HG02678 (cell line): ENCODE results near the gene EFNA5.
A peak's percentile ranks its signal among the peaks of the same experiment; 100 is the strongest.

Experiments
- ATAC-seq: cut with Tn5 transposase; IDR thresholded peaks from one replicate; pipeline ENCODE4 v1.9.1; 2021; ENCODE audit warnings: mild to moderate bottlenecking, moderate library complexity; ENCODE audit not compliant: unreplicated experiment

Gene EFNA5

DNA sequence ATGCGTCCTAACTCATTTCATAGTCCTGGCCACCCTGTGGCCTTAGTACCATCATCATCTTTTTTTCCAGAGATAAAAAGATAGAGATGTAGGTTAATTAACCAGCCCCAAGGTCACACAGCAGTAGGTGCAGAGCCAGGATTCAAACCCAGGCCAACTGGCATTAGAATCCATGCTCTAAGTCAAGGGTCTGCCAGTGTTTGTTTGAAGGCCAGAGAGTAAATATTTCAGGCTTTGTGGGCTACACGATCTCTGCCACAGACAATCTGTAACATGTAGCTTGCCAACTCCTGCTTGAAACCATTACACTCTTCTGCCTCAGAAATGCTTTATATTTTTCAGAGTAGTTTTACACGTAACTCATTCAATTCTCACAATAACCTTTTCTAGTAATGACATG, 119.6 kb downstream of the EFNA5 start:
- no peak for ATAC-seq

DNA sequence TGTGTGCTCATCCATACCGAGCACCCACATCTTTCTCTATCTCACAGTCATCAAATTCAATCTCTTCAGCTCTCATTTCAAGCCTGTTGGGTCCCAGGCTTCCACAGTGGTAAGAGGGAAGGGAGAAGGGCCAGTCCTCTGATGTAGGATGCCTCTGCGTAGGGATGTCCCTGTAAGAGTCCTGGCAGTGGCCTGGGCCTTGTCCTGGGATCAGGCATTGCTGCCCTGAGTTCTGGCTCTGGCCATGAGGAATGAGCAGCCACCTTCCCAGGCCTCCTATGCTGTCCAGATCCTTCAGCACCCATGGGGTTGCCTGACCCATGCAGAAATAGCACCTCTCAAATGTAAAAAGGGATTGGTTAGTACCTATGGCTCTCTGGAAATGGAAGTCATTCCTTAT, 121.2 kb downstream of the EFNA5 start:
- ATAC-seq: no peak

DNA sequence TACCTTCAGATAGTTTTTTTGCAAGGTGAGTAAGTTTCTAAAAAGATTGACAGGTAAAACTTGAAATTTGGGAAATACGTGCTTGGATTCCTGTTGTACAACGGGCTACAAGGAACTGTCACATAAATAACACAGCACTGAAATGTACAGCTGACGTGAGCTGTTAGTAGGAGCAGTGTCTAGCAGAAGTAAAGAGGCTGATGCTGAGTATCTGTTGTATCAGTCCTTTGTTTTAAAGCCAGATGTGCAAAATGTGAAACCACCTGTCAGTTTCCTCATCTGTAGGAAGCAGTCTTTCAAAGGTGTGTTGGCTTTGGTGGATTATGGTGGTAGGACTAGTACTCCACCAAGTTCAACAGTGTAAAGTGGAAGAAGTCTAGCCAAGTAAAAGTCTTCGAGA, 122.3 kb downstream of the EFNA5 start:
- ATAC-seq: no peak

DNA sequence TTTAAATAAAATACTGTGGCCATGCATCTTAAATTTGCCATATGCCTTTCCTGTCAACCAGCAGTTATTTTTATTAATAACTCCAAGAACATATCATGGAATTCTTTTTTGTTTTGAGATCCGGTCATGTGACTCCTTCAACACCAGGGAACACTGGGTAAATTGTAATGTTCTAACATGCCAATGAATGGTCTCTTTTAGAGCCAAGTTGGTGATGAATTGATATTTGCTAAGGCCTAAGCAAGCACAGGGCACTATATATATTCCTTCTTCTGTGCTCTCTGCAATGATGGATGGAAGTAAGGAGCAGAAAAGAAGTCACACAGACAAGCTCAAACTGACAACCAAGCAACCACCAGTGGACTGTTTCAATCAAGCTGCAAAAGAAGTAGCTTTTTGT, 124.0 kb downstream of the EFNA5 start:
- ATAC-seq: no peak

DNA sequence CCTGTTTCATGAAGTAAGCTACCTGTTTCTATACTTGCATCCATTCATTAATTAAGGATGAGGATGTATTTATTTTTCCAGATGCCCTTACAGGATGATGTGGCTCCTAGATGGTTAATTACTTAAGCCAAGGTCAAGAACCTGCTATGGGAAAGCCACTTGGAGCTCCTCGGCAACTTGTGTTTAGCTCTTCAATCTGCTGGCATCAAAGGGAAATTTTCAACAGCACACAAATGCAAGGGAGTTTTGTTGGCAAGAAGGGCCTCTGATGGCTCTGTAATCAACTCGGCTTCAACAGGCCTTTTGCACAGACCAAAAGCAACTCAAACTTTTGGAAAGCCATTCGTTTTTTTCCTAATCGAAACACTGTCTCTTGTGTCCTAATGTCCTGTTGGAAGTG, 125.3 kb downstream of the EFNA5 start:
- ATAC-seq: no peak

DNA sequence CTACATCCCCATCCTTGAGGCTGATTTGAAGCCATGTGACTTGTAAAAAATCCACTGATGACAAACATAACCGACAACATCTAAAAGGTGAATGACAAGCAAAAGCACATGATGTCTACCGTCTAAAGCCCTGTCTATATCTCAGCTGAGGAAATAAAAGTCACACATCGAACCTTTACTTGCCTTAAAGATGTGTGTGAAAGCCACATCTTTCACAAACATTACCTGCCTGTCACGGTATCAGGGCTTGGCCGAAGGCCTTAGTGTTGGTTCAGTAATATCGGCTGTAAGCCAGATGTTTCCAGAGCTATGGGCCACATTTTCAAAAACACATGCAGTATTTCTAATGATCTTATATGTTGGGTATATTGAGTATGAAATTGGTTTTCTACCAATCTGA, 125.8 kb downstream of the EFNA5 start:
- no peak for ATAC-seq

DNA sequence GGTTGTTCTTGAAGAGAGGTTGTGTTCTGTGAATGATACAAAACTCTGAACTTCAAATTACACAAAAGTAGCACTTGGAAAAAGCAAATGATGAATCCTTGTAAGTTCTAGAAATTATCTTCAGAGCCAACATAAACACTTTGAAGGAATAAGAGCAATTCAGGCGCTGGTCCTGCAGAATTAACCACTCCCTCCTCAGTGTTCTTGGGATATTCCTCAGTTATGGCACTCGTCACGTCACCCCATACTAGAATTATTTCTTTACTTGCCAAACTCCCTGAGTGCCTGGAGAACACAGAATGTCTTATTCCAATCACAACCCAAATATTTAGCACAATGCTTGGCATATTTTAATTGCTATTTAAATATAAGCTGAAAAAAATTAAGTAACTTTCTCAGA, 126.3 kb downstream of the EFNA5 start:
- ATAC-seq: no peak

DNA sequence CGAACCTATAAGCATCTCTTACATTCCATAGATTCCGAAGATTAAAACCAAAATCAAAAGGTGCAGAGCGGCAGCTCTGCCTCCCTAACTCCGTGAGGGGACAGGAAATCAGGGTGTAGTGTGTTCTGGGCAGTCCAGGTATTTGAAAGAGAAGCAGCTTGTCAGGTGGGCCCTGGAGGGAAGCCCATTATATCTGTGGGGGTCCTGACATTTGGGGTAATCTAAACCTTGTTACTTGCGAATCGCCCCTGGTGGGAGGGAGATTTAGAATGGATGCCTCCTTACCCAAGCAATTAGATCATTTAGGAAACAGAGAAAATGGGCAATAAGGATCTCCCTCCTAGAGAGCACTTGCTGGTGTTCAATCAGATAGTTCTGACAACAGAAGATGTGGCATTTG, 126.9 kb downstream of the EFNA5 start:
- no peak for ATAC-seq

DNA sequence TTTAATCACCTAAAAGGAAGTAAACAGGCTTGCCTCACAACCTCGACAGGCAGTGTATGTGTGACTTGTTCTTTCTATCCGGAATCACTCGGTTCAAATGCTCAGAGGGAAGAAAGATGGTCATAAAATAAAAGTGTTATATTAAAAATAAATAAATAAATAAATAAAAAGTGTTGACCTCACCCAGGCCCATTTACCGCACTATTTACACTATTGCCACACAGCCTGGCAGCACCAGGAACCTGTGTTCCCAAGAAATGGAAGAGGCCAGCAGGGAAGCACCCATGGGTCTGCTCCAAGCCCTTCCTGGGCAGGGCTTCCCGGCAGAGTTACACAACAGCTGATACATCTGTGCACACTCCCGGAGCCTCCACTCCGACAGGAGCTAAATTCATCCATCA, 127.9 kb downstream of the EFNA5 start:
- ATAC-seq: no peak

DNA sequence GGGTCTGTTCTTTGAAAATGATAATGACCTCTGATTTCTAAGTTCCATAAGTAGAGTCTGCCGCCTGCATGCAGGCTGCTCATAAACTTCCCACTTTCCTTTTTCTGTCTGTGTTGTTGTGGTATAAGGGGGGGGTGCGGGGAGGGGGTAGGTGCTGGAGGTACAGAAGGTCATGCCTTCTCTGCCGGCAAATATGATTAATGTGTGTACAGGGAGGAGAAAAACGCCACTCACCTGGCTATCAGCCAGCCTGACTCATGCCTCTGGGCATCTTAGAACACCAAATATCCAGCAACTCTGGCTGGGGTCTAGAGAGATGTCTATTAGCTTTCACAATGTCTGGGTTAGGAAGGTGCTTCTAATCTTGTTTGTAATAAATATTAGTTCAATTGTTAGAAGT, 128.3 kb downstream of the EFNA5 start:
- ATAC-seq: no peak

DNA sequence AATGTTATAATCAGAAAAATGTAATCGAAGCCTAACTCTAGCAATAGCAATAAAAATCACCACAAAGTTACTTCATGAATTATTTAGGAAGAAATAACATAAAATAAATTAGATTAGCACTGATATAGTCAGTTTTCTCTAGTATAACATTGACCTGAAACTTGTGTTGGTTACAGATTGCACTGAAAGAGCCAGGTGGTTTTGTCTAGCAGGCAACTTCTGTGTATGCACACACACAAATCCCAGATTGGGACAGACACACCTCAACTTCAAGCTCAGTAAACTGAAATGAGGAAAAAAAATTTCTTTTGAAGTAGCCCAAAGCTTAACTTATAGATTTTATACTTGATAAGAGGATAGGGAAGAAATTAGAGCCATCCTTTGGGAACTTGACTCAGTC, 129.3 kb downstream of the EFNA5 start:
- ATAC-seq: peak; percentile 64

DNA sequence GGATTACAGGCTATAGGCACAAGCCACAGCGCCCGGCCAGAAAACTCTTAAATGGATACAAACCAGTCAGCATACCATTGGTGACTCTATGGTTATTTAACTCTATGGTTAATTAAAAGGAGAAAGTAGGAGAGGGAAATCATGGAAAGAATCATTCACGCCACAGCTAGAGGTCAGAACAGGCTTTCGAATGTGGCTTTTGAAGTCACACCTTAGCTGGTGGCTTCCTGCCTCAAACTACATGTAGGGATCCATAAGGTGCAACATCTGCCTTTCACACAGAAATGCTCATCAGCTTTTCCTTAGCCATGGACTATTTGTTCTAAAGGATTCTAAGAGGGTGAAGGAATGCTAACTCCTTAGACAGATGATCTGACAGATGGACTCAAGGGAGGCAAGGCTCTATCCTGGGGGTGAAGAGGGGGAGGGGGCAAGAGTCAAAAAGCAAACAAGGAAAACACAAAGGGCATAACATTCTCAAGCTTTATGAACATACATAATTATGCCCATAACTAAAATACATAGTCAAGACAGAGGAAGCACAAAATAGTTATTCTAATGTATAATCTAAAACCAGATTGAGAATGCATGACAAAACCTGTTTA, 130.9 kb downstream of the EFNA5 start:
- no peak for ATAC-seq

DNA sequence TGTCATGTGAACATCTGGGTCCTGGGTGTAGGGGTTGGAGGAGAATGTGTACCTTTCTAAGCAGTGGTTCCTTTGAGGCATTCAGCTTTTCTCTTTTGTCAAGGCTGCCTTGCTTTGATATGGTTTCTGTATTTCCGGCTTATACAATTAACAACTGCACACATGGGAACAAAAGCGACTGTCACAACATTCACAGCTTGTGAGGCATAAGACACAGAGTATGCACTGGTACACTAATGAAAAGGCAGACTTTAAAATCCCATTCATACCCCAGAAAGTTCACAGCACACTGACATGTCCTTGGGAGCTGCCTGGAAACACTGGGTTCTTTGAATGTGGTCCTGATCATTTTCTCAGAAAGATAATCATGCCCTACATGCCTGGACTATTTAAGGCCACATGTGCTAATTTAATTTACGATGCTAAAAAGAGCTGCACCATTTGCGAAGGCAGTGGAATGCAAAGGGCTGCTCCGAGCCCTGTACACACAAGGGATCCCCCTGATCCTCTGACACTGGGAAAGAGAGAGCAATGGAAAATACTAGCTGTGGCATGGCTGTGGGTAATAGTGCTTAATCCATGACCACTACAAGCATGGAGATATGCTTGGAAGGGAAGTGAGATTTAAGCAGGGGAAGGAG, 131.8 kb downstream of the EFNA5 start:
- no peak for ATAC-seq

DNA sequence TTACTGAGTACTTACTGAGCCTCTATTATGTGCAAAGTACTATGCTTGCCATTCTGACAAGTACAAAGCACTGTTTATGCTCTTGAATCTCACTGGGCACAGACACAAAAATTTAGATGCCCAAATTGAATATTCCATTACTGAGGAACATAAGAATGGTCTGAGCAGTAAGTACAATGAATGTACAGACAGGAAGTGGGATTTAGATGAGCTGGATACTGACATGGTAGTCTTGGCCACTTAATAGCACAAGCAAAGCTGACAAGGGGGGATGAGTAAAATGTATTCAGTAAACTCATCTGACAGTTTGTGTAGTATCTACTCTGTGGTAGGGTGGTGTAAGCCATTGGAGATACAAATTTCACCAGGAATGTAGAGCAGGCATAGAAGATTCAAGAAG, 132.4 kb downstream of the EFNA5 start:
- no peak for ATAC-seq

DNA sequence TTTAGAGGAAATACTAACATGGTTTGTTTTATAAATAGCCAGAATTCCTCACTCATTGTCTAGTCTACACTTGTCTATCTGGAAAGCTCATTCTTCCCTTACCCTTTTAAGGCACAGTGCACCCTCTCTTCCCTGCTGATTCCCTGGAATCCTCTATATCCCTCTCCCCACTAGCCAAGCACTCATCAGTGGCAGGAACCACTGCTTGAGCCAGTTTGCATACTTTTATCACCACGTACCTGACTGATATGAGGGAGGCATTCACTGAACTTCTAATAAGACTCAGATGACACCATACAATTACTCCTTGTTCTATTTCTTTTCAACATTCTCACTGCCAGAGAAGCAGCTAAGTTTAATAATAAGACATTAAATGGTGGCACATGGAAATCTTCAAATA, 134.9 kb downstream of the EFNA5 start:
- ATAC-seq: no peak

DNA sequence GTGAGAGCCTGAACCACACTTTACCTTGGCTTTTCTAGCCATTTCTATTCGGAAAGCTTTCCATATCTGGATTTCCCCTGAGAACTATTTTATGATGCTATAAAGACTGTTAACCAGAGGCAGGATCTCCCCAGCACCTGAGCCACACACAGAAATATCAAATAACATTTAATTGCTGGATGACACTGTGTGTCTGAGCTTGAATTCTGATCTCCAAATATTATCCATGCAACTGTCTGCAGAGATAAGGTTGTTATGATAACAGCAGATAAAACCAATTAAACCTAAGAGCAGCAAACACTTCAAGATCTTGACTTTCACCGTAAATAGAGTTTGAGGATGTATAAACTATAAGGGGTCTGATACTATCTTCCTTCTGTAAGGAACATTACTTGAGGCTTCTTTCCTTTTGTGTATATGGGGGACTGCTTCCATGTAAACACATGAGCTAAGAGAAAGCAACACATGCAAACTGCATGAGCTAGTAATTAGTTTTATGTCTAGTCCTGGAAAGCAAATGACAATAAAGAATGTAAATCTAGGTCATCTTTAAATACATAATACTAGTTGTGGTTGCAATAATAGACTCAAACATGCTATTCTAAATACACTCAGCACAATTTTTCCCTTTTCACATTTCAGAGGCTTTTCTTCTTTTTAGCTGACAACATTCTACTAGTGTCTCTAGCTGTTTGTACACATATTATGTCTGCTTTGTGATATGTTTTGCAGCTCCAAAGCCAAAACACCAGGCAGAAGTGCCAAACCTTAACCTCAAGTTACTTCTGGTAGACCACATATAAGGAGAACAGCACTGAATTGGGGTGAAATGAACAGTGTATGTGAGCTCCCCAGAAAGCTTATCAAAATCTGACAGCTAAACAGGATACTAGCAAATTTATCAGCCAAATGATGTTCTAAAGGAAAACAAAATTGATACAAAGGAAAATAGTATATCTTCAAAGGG, 136.5 kb downstream of the EFNA5 start:
- ATAC-seq: no peak

DNA sequence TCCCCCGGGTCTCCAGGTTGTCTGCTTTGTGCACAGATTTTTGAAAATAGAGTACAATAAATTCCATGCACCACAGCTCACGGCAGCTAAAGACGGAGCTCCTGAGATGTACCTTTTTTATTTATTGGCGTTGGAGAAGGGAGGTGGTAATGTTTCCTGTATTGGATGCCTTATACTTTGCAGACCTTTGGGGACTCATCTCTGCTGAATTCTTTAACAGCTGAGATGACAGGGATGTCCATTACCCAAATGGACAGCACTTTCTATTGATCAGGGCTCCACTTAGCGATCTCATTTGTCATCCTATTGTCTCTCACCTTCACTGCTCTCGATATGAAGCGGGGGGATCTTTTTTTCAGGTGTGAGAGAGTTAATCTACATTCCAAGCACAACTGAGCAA, 137.8 kb downstream of the EFNA5 start:
- ATAC-seq: no peak

DNA sequence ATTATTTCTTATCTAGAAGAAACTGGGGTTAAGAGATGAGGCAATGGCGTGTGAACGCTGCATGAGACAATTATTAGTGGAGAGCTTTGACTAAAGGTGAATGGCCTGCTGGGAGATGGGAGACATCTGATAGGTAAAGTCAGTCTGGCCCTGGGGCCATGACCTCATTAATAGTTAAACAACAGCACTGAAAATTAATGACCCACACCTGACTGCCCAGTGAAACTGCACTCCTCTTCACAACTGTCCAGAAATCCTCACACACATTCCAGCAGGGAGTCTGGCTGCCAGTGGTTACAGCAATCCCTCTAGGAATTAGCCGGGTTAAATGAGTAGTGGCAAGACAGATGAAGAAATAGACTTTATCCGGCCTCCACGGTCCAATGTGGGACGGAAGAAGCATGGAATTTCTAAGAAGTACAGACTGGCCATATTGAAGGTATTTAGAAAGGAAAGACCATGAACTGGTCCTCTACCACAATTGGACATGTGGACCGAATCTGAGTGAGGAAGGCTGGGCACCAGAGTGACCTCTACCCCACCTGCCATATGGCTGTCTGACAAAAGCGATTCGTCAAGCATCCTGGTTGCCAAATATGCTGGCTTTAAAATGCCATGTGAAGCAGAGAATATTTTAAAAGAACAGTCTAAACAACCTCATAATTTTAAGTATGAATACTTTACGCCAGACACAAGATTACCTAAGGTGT, 138.4 kb downstream of the EFNA5 start:
- no peak for ATAC-seq

DNA sequence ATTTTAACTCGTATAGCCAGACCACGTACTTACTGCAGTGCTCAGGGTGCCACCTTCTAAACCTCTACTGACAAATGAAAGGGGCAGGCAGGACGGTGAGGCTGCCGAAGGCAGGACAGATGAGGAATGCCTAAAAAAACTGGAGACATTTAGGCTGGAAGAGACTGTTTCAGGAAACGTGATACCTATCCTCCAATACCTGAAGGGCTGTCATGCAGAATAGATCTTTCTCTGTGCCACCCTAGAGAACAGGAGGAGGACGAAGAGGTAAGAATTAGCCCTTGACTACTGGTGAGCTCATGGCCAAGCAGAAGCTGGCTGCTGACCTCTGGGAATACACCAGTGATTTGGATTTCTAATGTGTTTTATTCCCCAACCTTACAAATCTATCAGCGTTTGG, 139.4 kb downstream of the EFNA5 start:
- no peak for ATAC-seq

DNA sequence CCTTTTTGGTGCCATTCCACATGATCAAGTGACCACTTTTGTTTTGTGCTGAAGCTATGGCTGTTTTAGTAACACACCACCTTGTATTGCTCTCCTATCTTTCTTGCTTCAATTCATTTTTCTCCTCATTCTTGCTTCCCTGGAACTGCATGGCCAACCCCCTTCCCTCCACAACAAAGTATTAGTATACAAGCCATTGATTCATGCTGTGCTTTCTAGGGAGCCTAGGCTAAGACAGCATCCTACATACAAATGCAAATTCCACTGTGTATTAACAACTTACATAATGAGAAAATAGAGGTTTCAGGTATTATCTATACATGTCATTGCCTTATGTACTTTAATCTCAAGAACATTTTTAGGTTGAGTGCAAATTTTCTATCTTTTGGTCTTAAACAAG, 141.1 kb downstream of the EFNA5 start:
- ATAC-seq: no peak

DNA sequence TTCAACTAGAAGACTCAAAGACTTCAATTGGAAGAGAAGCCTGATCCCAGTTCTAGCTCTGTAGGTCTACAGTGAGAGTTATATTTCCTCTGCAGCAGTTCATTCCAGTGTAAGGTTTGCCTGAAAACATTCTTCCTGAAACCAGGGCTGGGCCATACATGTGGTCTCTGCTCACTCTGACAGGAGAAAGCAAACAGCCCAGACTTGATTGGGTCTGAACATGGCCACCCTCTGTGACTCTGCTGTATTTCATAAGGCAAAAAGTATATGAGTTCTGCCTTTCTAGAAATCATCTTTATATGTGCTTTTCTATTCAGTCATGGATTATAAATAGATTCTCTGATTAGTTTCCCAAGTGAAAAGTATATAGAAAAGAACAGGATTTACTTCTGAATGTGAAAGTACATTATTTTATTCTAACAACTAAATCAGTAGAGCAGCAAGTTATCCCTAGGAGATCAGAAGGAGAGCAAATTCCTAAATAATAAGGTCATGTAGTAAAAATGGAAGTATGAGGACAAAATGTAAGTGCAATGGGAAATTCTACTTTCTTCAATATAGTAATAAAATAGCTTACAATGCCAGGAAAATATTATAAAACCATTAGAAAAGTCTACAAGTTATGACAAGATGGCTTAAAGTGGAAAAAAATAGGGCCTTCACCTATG, 144.3 kb downstream of the EFNA5 start:
- no peak for ATAC-seq
